Measurements from ENCODE around the gene LSR.

LSR gene

GRCh38 chr19:35290381-35291127 lies 41.8 kb downstream of the LSR start:
- DNase-seq = no peak

GRCh38 chr19:35291259-35291658 lies 42.5 kb downstream of the LSR start:
- DNase-seq = no peak

GRCh38 chr19:35291916-35292315 lies 43.1 kb downstream of the LSR start, which contains the start of gene MAG:
TSS of gene MAG (plus strand) at chr19:35292161. CDS start at chr19:35295409, 3,248 bp downstream.
- DNase-seq = no peak

- no peak for DNase-seq
Measured at GRCh38 chr19:35292421-35293362, 43.9 kb downstream of the LSR start.

- no peak for DNase-seq
Measured at GRCh38 chr19:35293363-35293739, 44.5 kb downstream of the LSR start.

GRCh38 chr19:35293808-35294207 lies 45.0 kb downstream of the LSR start:
- no peak for DNase-seq

GRCh38 chr19:35294328-35294727 lies 45.5 kb downstream of the LSR start:
- no peak for DNase-seq

GRCh38 chr19:35294859-35295791 lies 46.3 kb downstream of the LSR start:
- DNase-seq = no peak

- DNase-seq = peak; percentile 53
Measured at GRCh38 chr19:35295792-35296462, 47.1 kb downstream of the LSR start.

- DNase-seq = no peak
Measured at GRCh38 chr19:35296644-35297514, 48.1 kb downstream of the LSR start.

GRCh38 chr19:35297515-35297848 lies 48.7 kb downstream of the LSR start:
- DNase-seq = no peak

- DNase-seq = no peak
Measured at GRCh38 chr19:35297922-35298321, 49.1 kb downstream of the LSR start.

- no peak for DNase-seq
Measured at GRCh38 chr19:35298561-35298972, 49.8 kb downstream of the LSR start.

GRCh38 chr19:35299523-35300338 lies 50.9 kb downstream of the LSR start:
- peak; percentile 49 for DNase-seq

GRCh38 chr19:35300339-35300649 lies 51.5 kb downstream of the LSR start:
- DNase-seq = no peak

- no peak for DNase-seq
Measured at GRCh38 chr19:35301961-35302360, 53.2 kb downstream of the LSR start.

GRCh38 chr19:35302446-35302845 lies 53.6 kb downstream of the LSR start:
- no peak for DNase-seq

- no peak for DNase-seq
Measured at GRCh38 chr19:35303357-35303915, 54.6 kb downstream of the LSR start.

- DNase-seq = no peak
Measured at GRCh38 chr19:35304036-35304435, 55.2 kb downstream of the LSR start.

GRCh38 chr19:35305181-35305580 lies 56.4 kb downstream of the LSR start:
- DNase-seq = no peak
